Activated CD4-positive, alpha-beta T cell treated with anti-CD3 and anti-CD28 coated beads for 4 hours (primary cell): ENCODE results near the gene ZNF12.
"Not testable (repeated sequence)": the region's sequence is repeated elsewhere in the genome, so short reads cannot be mapped to it uniquely, and the experiment has no call there.

Experiments
- DNase-seq, 2 donors: peaks; one replicate each; pipeline ENCODE4 v3.0.0-alpha.2; 2020

ZNF12 gene

GRCh38 chr7:6691103-6691502 is 15.6 kb downstream of the ZNF12 start:
- no peak for DNase-seq

GRCh38 chr7:6680146-6680545 is 26.6 kb downstream of the ZNF12 start:
- no peak for DNase-seq

- DNase-seq: no peak
Observed at GRCh38 chr7:6675807-6676405, 30.8 kb downstream of the ZNF12 start.

GRCh38 chr7:6670851-6671250 is 35.9 kb downstream of the ZNF12 start:
- DNase-seq: not testable (repeated sequence)

GRCh38 chr7:6658618-6659345 is 48.0 kb downstream of the ZNF12 start:
- no peak for DNase-seq

GRCh38 chr7:6656413-6656812 is 50.3 kb downstream of the ZNF12 start:
- no peak for DNase-seq

- DNase-seq: no peak
Observed at GRCh38 chr7:6655636-6656385, 50.9 kb downstream of the ZNF12 start.

GRCh38 chr7:6654842-6655610 is 51.7 kb downstream of the ZNF12 start:
- no peak for DNase-seq

- DNase-seq: no peak
Observed at GRCh38 chr7:6654113-6654841, 52.5 kb downstream of the ZNF12 start.

- DNase-seq: no peak
Observed at GRCh38 chr7:6653071-6654003, 53.4 kb downstream of the ZNF12 start.

GRCh38 chr7:6652446-6653011 is 54.2 kb downstream of the ZNF12 start:
- DNase-seq: no peak

- DNase-seq: no peak
Observed at GRCh38 chr7:6651851-6652445, 54.8 kb downstream of the ZNF12 start.

GRCh38 chr7:6650521-6651011 is 56.2 kb downstream of the ZNF12 start:
- no peak for DNase-seq

GRCh38 chr7:6650086-6650485 is 56.7 kb downstream of the ZNF12 start:
- no peak for DNase-seq

GRCh38 chr7:6649241-6649961 is 57.3 kb downstream of the ZNF12 start:
- no peak for DNase-seq

GRCh38 chr7:6648815-6649104 is 58.0 kb downstream of the ZNF12 start:
- no peak for DNase-seq

- DNase-seq: no peak
Observed at GRCh38 chr7:6648066-6648814, 58.5 kb downstream of the ZNF12 start.

GRCh38 chr7:6647541-6647940 is 59.2 kb downstream of the ZNF12 start:
- DNase-seq: no peak

GRCh38 chr7:6647080-6647479 is 59.7 kb downstream of the ZNF12 start:
- DNase-seq: no peak
